Skeletal muscle satellite cell (primary cell): ENCODE data around the gene TANC1.

ENCODE experiments used
- H3K27me3 ChIP-seq: 2 replicates; pipeline ENCODE4 v1.7.0; 2013; ENCODE audit warnings: low read length; ENCODE audit not compliant: control insufficient read depth, insufficient read depth
- H3K36me3 ChIP-seq: 2 replicates; pipeline ENCODE4 v1.7.0; 2013; ENCODE audit warnings: mild to moderate bottlenecking, control low read depth, low read length; ENCODE audit not compliant: insufficient read depth
- H3K4me1 ChIP-seq: 2 replicates; pipeline ENCODE4 v1.7.0; 2013; ENCODE audit warnings: low read length; ENCODE audit not compliant: control insufficient read depth, insufficient read depth
- H3K4me2 ChIP-seq: 2 replicates; pipeline ENCODE4 v1.7.0; 2013; ENCODE audit warnings: mild to moderate bottlenecking, low read length
- H3K4me3 ChIP-seq: 2 replicates; pipeline ENCODE4 v1.7.0; 2013; ENCODE audit warnings: low read length
- H3K9ac ChIP-seq: 2 replicates; pipeline ENCODE4 v1.7.0; 2013; ENCODE audit warnings: mild to moderate bottlenecking, low read depth, low read length, moderate library complexity
- H3K9me3 ChIP-seq: replicated peaks from 2 replicates; pipeline ENCODE4 v1.7.0; 2013; ENCODE audit warnings: mild to moderate bottlenecking, control low read depth, low read length

TANC1 gene

GRCh38 chr2:159177357-159177756 lies 208.9 kb downstream of the TANC1 start:
- Histone ChIP-seq H3K9me3 (no peaks in the 10 kb centered on the region), H3K36me3 (peaks cover 22% of the 10 kb centered on the region), H3K4me3 (no peak overlapping the region), H3K4me2 (no peak overlapping the region), H3K4me1 (no peaks in the 10 kb centered on the region), H3K9ac (no peak overlapping the region), H3K27me3 (no peaks in the 10 kb centered on the region)

- Histone ChIP-seq H3K9ac (no peak overlapping the region), H3K4me1 (no peaks in the 10 kb centered on the region), H3K27me3 (no peaks in the 10 kb centered on the region), H3K9me3 (no peaks in the 10 kb centered on the region), H3K36me3 (peaks cover 22% of the 10 kb centered on the region), H3K4me2 (no peak overlapping the region), H3K4me3 (no peak overlapping the region)
These were observed 209.5 kb downstream of the TANC1 start for GRCh38 chr2:159177957-159178356.

GRCh38 chr2:159179096-159179495 lies 210.7 kb downstream of the TANC1 start:
- Histone ChIP-seq H3K36me3 (peaks cover 18% of the 10 kb centered on the region), H3K9me3 (no peaks in the 10 kb centered on the region), H3K4me2 (no peak overlapping the region)

GRCh38 chr2:159179696-159180095 lies 211.3 kb downstream of the TANC1 start:
- Histone ChIP-seq H3K9ac (no peak overlapping the region), H3K27me3 (no peaks in the 10 kb centered on the region), H3K4me1 (no peaks in the 10 kb centered on the region), H3K4me2 (no peak overlapping the region), H3K4me3 (no peak overlapping the region), H3K36me3 (peaks cover 16% of the 10 kb centered on the region), H3K9me3 (no peaks in the 10 kb centered on the region)

More at GRCh38 chr2:159179096-159179495, 210.7 kb downstream of the TANC1 start:
- Histone ChIP-seq H3K4me1 (no peaks in the 10 kb centered on the region), H3K9ac (no peak overlapping the region), H3K4me3 (no peak overlapping the region), H3K27me3 (no peaks in the 10 kb centered on the region)

GRCh38 chr2:159183346-159183745 lies 214.9 kb downstream of the TANC1 start:
- H3K4me3 ChIP-seq, result no peak overlapping the region
- no peak overlapping the region for H3K4me2 ChIP-seq
- no peaks in the 10 kb centered on the region for H3K4me1 ChIP-seq
- no peaks in the 10 kb centered on the region for H3K27me3 ChIP-seq
- peaks cover 25% of the 10 kb centered on the region for H3K36me3 ChIP-seq
- no peak overlapping the region for H3K9ac ChIP-seq
- no peaks in the 10 kb centered on the region for H3K9me3 ChIP-seq

GRCh38 chr2:159185401-159186130 lies 217.1 kb downstream of the TANC1 start:
- Histone ChIP-seq H3K9me3 (no peaks in the 10 kb centered on the region), H3K4me2 (no peak overlapping the region), H3K4me1 (no peaks in the 10 kb centered on the region), H3K27me3 (no peaks in the 10 kb centered on the region), H3K4me3 (no peak overlapping the region), H3K9ac (no peak overlapping the region), H3K36me3 (peaks cover 11% of the 10 kb centered on the region)

GRCh38 chr2:159186462-159186861 lies 218.0 kb downstream of the TANC1 start:
- no peaks in the 10 kb centered on the region for H3K27me3 ChIP-seq
- H3K9me3 ChIP-seq, result no peaks in the 10 kb centered on the region
- H3K4me2 ChIP-seq, result no peak overlapping the region
- no peaks in the 10 kb centered on the region for H3K4me1 ChIP-seq
- no peak overlapping the region for H3K4me3 ChIP-seq
- no peak overlapping the region for H3K9ac ChIP-seq
- peaks cover 10% of the 10 kb centered on the region for H3K36me3 ChIP-seq

- H3K4me3 ChIP-seq, result no peak overlapping the region
- H3K4me2 ChIP-seq, result no peak overlapping the region
- H3K27me3 ChIP-seq, result no peaks in the 10 kb centered on the region
- H3K9me3 ChIP-seq, result no peaks in the 10 kb centered on the region
- peaks cover 10% of the 10 kb centered on the region for H3K36me3 ChIP-seq
- no peaks in the 10 kb centered on the region for H3K4me1 ChIP-seq
- H3K9ac ChIP-seq, result no peak overlapping the region
These were observed 218.7 kb downstream of the TANC1 start for GRCh38 chr2:159187106-159187505.

- no peaks in the 10 kb centered on the region for H3K4me1 ChIP-seq
- H3K9me3 ChIP-seq, result no peaks in the 10 kb centered on the region
- no peak overlapping the region for H3K9ac ChIP-seq
- H3K4me2 ChIP-seq, result no peak overlapping the region
- peaks cover 10% of the 10 kb centered on the region for H3K36me3 ChIP-seq
- H3K4me3 ChIP-seq, result no peak overlapping the region
- no peaks in the 10 kb centered on the region for H3K27me3 ChIP-seq
These were observed 220.0 kb downstream of the TANC1 start for GRCh38 chr2:159188449-159188848.

- Histone ChIP-seq H3K4me1 (no peaks in the 10 kb centered on the region), H3K27me3 (no peaks in the 10 kb centered on the region), H3K4me3 (no peak overlapping the region), H3K4me2 (no peak overlapping the region), H3K9me3 (no peaks in the 10 kb centered on the region), H3K36me3 (peaks cover 4% of the 10 kb centered on the region), H3K9ac (no peak overlapping the region)
These were observed 224.0 kb downstream of the TANC1 start for GRCh38 chr2:159192371-159192918.

- H3K4me1 ChIP-seq, result no peaks in the 10 kb centered on the region
- no peaks in the 10 kb centered on the region for H3K9me3 ChIP-seq
- no peak overlapping the region for H3K4me3 ChIP-seq
- H3K27me3 ChIP-seq, result no peaks in the 10 kb centered on the region
- no peak overlapping the region for H3K9ac ChIP-seq
- peaks cover 7% of the 10 kb centered on the region for H3K36me3 ChIP-seq
- no peak overlapping the region for H3K4me2 ChIP-seq
These were observed 225.4 kb downstream of the TANC1 start for GRCh38 chr2:159193791-159194190.

GRCh38 chr2:159194241-159194640 lies 225.8 kb downstream of the TANC1 start:
- no peaks in the 10 kb centered on the region for H3K4me1 ChIP-seq
- no peaks in the 10 kb centered on the region for H3K27me3 ChIP-seq
- H3K4me3 ChIP-seq, result no peak overlapping the region
- no peak overlapping the region for H3K4me2 ChIP-seq
- H3K9ac ChIP-seq, result no peak overlapping the region
- H3K9me3 ChIP-seq, result no peaks in the 10 kb centered on the region
- peaks cover 9% of the 10 kb centered on the region for H3K36me3 ChIP-seq
